Caco-2 (cell line): ENCODE results near the gene ALDH9A1. TPM values are rescaled to one million over a fixed set of nuclear protein-coding genes. Genes with fewer than 3 reads are reported as not detected.

Experiments
- BruUV-seq: library from RNA; stranded (reverse); fragments of 400-500 nt; replicated peaks from 2 replicates; lab custom pipeline; 2021; lab: Mats Ljungman, UMichigan
- CTCF ChIA-PET: fragments of 300-600 bp; sonication (Branson Sonifier 250); formaldehyde crosslinking; loops from one replicate; lab custom pipeline; 2022; ENCODE audit warnings: antibody characterized with exemption; lab: Charles Lee
- POLR2A ChIA-PET: fragments of 300-600 bp; sonication (Branson Sonifier 250); formaldehyde crosslinking; loops from one replicate; lab custom pipeline; 2022; ENCODE audit warnings: antibody characterized with exemption; lab: Charles Lee
- DNase-seq, 2 experiments: peaks; one replicate each; pipeline versions ENCODE4 v3.0.0 to v3.0.0-alpha.2; 2020 to 2022
- H3K27me3 ChIP-seq: replicated peaks from 2 replicates; pipeline ENCODE4 v1.6.0; 2011; ENCODE audit warnings: low read length; ENCODE audit not compliant: control insufficient read depth, insufficient read depth
- H3K36me3 ChIP-seq: 2 replicates; pipeline ENCODE4 v1.5.1; 2011; ENCODE audit warnings: low read length; ENCODE audit not compliant: control insufficient read depth, insufficient read depth
- H3K4me1 ChIP-seq: fragments of 250-450 bp; sonication (Bioruptor Pico); 2 replicates; pipeline ENCODE4 v1.5.1; 2020; ENCODE audit warnings: mild to moderate bottlenecking
- H3K4me3 ChIP-seq: 2 replicates; pipeline ENCODE4 v1.5.1; 2011; ENCODE audit warnings: low read depth, mild to moderate bottlenecking, control low read depth, low read length
- H3K9me3 ChIP-seq: fragments of 250-450 bp; sonication (Bioruptor Pico); 2 replicates; pipeline ENCODE4 v1.5.1; 2020; ENCODE audit warnings: mild to moderate bottlenecking, moderate library complexity
- H3K27ac Mint-ChIP-seq: one replicate; pipeline ENCODE4 v1.8.0; 2022; ENCODE audit warnings: mixed read lengths; ENCODE audit not compliant: unreplicated experiment
- H3K27me3 Mint-ChIP-seq: one replicate; pipeline ENCODE4 v1.8.0; 2022; ENCODE audit warnings: mixed read lengths; ENCODE audit not compliant: insufficient read depth, unreplicated experiment
- H3K36me3 Mint-ChIP-seq: one replicate; pipeline ENCODE4 v1.8.0; 2022; ENCODE audit warnings: mild to moderate bottlenecking, mixed read lengths; ENCODE audit not compliant: insufficient read depth, unreplicated experiment
- H3K4me1 Mint-ChIP-seq: one replicate; pipeline ENCODE4 v1.8.0; 2022; ENCODE audit warnings: low read depth, mixed read lengths; ENCODE audit not compliant: unreplicated experiment
- H3K4me3 Mint-ChIP-seq: one replicate; pipeline ENCODE4 v1.8.0; 2022; ENCODE audit warnings: mild to moderate bottlenecking, moderate library complexity, mixed read lengths; ENCODE audit not compliant: unreplicated experiment
- H3K9me3 Mint-ChIP-seq: one replicate; pipeline ENCODE4 v1.8.0; 2022; ENCODE audit warnings: mixed read lengths; ENCODE audit not compliant: unreplicated experiment
- intact Hi-C: fragments of 100-400 bp; cut with micrococcal nuclease; formaldehyde crosslinking; loops from one replicate; pipeline ENCODE4 v1.10.0; 2022; ENCODE audit not compliant: unreplicated experiment
- total RNA-seq: library from RNA; stranded (reverse); gene quantifications from 2 replicates; pipeline ENCODE4 v1.2.3, GENCODE V29; 2022
- TF ChIP-seq, protein P1 (sequence below), 2 experiments: fragments of 200-600 bp in 1 of 2; IDR thresholded peaks; 1 replicate in 1 of 2; 2 replicates in 1 of 2; pipeline versions ENCODE4 v1.5.1 to v1.8.0; 2011 to 2022; ENCODE audit warnings: antibody characterized with exemption in 1 of 2, control low read depth in 1 of 2, inconsistent platforms in 1 of 2, low read depth in 1 of 2, low read length in 1 of 2, mild to moderate bottlenecking in 1 of 2, moderate library complexity in 1 of 2; ENCODE audit not compliant: insufficient read depth in 1 of 2, severe bottlenecking in 1 of 2, unreplicated experiment in 1 of 2

The ALDH9A1 gene
- total RNA-seq, 1 experiment from 2014 or later: 33.9 TPM

DNA sequence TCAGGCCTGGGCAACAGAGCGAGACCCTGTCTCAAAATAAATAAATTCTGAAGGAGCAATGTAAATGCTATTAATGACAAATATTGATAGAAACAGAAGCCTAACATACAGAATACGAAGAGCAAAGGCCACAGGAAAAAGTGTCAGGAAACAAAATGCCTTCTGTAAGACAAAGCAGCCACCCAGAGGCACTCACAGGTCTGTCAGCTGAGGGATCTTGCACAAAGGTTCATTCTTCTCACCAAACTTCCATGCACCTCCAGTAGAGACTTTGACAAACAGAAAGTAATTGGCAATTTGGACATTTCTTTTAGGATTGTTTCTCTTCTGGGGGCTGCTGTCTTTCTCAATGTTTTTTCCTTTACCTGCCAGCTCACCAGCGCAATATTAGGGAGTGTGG lies 1.2 kb upstream of the ALDH9A1 start:
- Mint-ChIP-seq H3K4me3 (no peak overlapping the region), H3K36me3 (no peaks in the 10 kb centered on the region), H3K27ac (no peak overlapping the region), H3K9me3 (no peaks in the 10 kb centered on the region), H3K27me3 (peaks cover 3% of the 10 kb centered on the region), H3K4me1 (peaks cover 10% of the 10 kb centered on the region)
- no peak for DNase-seq
- BruUV-seq: no TSS peak
- intact Hi-C loops: loop anchor here (2.0 kb wide), 1 partner anchor 69 kb away; the partner anchor contains the start of gene TMCO1
- H3K4me1 ChIP-seq: peaks cover 10% of the 10 kb centered on the region; the same call in 1 of the 2 replicates
- POLR2A ChIA-PET: no interaction called here
- TF ChIP-seq, protein P1, sequence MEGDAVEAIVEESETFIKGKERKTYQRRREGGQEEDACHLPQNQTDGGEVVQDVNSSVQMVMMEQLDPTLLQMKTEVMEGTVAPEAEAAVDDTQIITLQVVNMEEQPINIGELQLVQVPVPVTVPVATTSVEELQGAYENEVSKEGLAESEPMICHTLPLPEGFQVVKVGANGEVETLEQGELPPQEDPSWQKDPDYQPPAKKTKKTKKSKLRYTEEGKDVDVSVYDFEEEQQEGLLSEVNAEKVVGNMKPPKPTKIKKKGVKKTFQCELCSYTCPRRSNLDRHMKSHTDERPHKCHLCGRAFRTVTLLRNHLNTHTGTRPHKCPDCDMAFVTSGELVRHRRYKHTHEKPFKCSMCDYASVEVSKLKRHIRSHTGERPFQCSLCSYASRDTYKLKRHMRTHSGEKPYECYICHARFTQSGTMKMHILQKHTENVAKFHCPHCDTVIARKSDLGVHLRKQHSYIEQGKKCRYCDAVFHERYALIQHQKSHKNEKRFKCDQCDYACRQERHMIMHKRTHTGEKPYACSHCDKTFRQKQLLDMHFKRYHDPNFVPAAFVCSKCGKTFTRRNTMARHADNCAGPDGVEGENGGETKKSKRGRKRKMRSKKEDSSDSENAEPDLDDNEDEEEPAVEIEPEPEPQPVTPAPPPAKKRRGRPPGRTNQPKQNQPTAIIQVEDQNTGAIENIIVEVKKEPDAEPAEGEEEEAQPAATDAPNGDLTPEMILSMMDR (IDR thresholded peaks at IDR 0.05; ENCODE audit: insufficient read depth in 1 of 2, low read depth in 1 of 2, low read length in 1 of 2, severe bottlenecking in 1 of 2, unreplicated experiment in 1 of 2): no peak
- CTCF ChIA-PET: interaction anchor here (0.7 kb wide), 1 partner anchor 42 kb away, joined by 5 read pairs; no protein-coding TSS in a partner anchor
- H3K9me3 ChIP-seq: no peaks in the 10 kb centered on the region
- H3K4me3 ChIP-seq: no peak overlapping the region
- no peaks in the 10 kb centered on the region for H3K36me3 ChIP-seq
- H3K27me3 ChIP-seq: no peaks in the 10 kb centered on the region

DNA sequence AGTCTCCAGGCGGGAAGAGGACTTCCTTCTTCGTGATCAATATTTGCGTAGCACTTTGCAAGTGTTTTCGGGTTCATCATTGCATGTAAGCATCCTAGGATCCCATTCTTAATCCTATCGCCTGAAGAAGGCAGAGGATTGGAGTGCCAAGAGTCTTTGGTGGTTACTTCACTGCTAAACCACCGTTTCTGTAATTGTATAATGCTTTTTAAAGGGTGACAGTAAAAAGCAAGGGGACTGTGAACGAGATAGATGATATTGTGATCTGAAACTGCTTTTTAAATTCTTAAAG lies 345 bp upstream of the ALDH9A1 start:
- Histone ChIP-seq H3K4me3 (peak overlapping the region; percentile 77), H3K27me3 (no peaks in the 10 kb centered on the region), H3K4me1 (peaks cover 10% of the 10 kb centered on the region; the same call in 1 of the 2 replicates), H3K9me3 (no peaks in the 10 kb centered on the region), H3K36me3 (no peaks in the 10 kb centered on the region)
- Mint-ChIP-seq H3K9me3 (no peaks in the 10 kb centered on the region), H3K4me3 (peak overlapping the region; percentile 99), H3K27ac (peak overlapping the region; percentile 94), H3K4me1 (peaks cover 10% of the 10 kb centered on the region), H3K36me3 (no peaks in the 10 kb centered on the region), H3K27me3 (peaks cover 3% of the 10 kb centered on the region)
- intact Hi-C loops: loop anchor here (1.0 to 2.0 kb wide), 3 partner anchors 67 to 97 kb away; partner anchors contain the start of genes MGST3 and TMCO1
- TF ChIP-seq, protein P1 (IDR thresholded peaks at IDR 0.05; ENCODE audit: insufficient read depth in 1 of 2, low read depth in 1 of 2, low read length in 1 of 2, severe bottlenecking in 1 of 2, unreplicated experiment in 1 of 2): no peak
- no TSS peak for BruUV-seq
- DNase-seq: no peak
- POLR2A ChIA-PET: interaction anchor here (0.5 kb wide), 1 partner anchor 1541 kb away, joined by 3 read pairs; no protein-coding TSS in a partner anchor
- CTCF ChIA-PET: interaction anchor here (0.6 to 1.6 kb wide), 5 partner anchors 10 to 226 kb away, joined by 3 to 11 read pairs (median 6); no protein-coding TSS in a partner anchor

DNA sequence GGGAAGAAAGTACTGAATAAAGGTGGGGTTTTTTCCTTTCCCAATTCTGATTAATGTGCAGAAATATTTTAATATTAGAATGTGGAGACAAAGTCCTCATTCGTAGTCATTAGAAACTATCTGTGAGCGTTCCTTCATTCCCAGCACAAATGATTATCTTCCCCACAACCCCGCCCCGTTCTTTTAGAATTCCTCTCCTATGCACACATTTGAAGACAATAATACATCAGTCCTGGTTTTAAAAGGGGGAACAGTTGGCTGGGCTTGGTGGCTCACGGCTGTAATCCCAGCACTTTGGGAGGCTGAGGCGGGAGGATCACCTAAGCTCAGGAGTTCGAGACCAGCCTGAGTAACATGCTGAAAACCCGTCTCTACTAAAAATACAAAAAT lies 876 bp downstream of the ALDH9A1 start:
- H3K4me1 ChIP-seq: peaks cover 10% of the 10 kb centered on the region; the same call in 1 of the 2 replicates
- no peaks in the 10 kb centered on the region for H3K9me3 ChIP-seq
- Mint-ChIP-seq H3K4me1 (peaks cover 10% of the 10 kb centered on the region), H3K4me3 (peak overlapping the region; percentile 99), H3K27ac (peak overlapping the region; percentile 94), H3K36me3 (no peaks in the 10 kb centered on the region), H3K27me3 (peaks cover 3% of the 10 kb centered on the region), H3K9me3 (no peaks in the 10 kb centered on the region)
- intact Hi-C loops: no loop called here
- H3K36me3 ChIP-seq: no peaks in the 10 kb centered on the region
- ChIA-PET CTCF (interaction anchor here (0.8 to 1.6 kb wide), 6 partner anchors 50 to 227 kb away, joined by 3 to 11 read pairs (median 5); partner anchors contain the start of gene MGST3), POLR2A (interaction anchor here (0.6 kb wide), 1 partner anchor 348 kb away, joined by 3 read pairs; no protein-coding TSS in a partner anchor)
- no peaks in the 10 kb centered on the region for H3K27me3 ChIP-seq
- DNase-seq: no peak
- peak overlapping the region; percentile 77 for H3K4me3 ChIP-seq
- TF ChIP-seq, protein P1 (IDR thresholded peaks at IDR 0.05; ENCODE audit: insufficient read depth in 1 of 2, low read depth in 1 of 2, low read length in 1 of 2, severe bottlenecking in 1 of 2, unreplicated experiment in 1 of 2): no peak
- no TSS peak for BruUV-seq
